Progenitor cell of endocrine pancreas (in vitro differentiated cells): ENCODE results near the gene TTLL6. TPM values are rescaled to one million over a fixed set of nuclear protein-coding genes. Genes with fewer than 3 reads are reported as not detected.

Experiments used
- DNase-seq: peaks from one replicate; pipeline ENCODE4 v3.0.0; 2021; ENCODE audit warnings: low spot score; ENCODE audit not compliant: unreplicated experiment
- H3K27ac Mint-ChIP-seq: 2 replicates; pipeline ENCODE4 v1.8.0; 2021; ENCODE audit warnings: mild to moderate bottlenecking, moderate library complexity, mixed read lengths
- H3K27me3 Mint-ChIP-seq: 2 replicates; pipeline ENCODE4 v1.8.0; 2021; ENCODE audit warnings: mixed read lengths
- H3K36me3 Mint-ChIP-seq: 2 replicates; pipeline ENCODE4 v1.8.0; 2022; ENCODE audit warnings: mixed read lengths; ENCODE audit not compliant: insufficient read depth
- H3K4me1 Mint-ChIP-seq: 2 replicates; pipeline ENCODE4 v1.8.0; 2021; ENCODE audit warnings: low read depth, mixed read lengths
- H3K4me3 Mint-ChIP-seq: 2 replicates; pipeline ENCODE4 v1.8.0; 2021; ENCODE audit warnings: low read depth, mild to moderate bottlenecking, moderate library complexity, mixed read lengths
- H3K9me3 Mint-ChIP-seq: 2 replicates; pipeline ENCODE4 v1.8.0; 2021; ENCODE audit warnings: low read depth, mixed read lengths
- total RNA-seq: library from RNA; stranded (reverse); gene quantifications from 2 replicates; pipeline ENCODE4 v1.2.1, GENCODE V29; 2021
- TF ChIP-seq, protein P1 (sequence below): fragments of 200-600 bp; sonication (generic); IDR thresholded peaks from one replicate; pipeline ENCODE4 v1.5.0; 2021; ENCODE audit warnings: antibody characterized with exemption, mild to moderate bottlenecking; ENCODE audit not compliant: unreplicated experiment

Gene TTLL6
- total RNA-seq, 1 donor from 2014 or later = 4.0 TPM

DNA sequence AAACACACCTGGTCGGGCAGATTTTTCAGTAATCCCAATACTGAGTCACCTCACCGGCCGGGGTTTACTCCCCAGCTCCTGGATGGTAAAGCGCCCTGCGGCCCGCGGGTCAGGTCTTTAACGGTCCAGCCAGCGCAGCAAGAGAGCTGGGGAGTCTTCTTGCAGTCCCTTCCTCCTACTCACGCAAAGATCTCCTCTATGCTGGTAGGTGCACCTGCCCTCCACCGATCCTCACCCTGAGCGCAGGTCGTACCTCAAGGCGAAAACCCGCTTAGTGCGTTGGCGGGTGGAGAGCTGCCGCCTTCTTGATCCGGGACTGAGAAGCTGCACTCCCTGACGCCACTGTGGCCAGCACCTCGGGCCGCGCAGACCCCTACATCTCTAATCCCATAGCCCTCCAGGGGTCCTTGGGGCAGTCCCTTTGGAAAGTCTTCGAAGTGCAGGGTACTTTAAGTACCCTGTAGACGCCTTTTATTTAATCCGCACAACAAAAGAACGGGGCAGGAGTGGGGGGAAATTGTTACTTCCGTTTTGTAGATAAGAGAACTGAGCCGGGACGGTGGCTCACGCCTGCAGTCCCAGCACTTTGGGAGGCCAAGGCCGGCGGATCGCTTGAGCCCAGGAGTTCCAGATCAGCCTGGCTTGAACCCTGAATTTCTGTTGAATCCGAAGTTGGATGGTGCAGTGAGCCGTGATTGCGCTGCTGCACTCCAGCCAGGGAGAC lies 78.1 kb downstream of the TTLL6 start:
- DNase-seq = no peak
- TF ChIP-seq, protein P1, sequence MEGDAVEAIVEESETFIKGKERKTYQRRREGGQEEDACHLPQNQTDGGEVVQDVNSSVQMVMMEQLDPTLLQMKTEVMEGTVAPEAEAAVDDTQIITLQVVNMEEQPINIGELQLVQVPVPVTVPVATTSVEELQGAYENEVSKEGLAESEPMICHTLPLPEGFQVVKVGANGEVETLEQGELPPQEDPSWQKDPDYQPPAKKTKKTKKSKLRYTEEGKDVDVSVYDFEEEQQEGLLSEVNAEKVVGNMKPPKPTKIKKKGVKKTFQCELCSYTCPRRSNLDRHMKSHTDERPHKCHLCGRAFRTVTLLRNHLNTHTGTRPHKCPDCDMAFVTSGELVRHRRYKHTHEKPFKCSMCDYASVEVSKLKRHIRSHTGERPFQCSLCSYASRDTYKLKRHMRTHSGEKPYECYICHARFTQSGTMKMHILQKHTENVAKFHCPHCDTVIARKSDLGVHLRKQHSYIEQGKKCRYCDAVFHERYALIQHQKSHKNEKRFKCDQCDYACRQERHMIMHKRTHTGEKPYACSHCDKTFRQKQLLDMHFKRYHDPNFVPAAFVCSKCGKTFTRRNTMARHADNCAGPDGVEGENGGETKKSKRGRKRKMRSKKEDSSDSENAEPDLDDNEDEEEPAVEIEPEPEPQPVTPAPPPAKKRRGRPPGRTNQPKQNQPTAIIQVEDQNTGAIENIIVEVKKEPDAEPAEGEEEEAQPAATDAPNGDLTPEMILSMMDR = no peak

GRCh38 chr17:48738424-48738802 lies 78.6 kb downstream of the TTLL6 start:
- DNase-seq = no peak
- H3K4me3 Mint-ChIP-seq = no peak overlapping the region
- H3K4me1 Mint-ChIP-seq = peaks cover 2% of the 10 kb centered on the region
- H3K27me3 Mint-ChIP-seq = peaks cover 98% of the 10 kb centered on the region
- no peaks in the 10 kb centered on the region for H3K36me3 Mint-ChIP-seq
- TF ChIP-seq, protein P1 = no peak
- H3K9me3 Mint-ChIP-seq = no peaks in the 10 kb centered on the region
- H3K27ac Mint-ChIP-seq = no peak overlapping the region

More for the DNA sequence above, 78.1 kb downstream of the TTLL6 start:
- peaks cover 98% of the 10 kb centered on the region for H3K27me3 Mint-ChIP-seq
- H3K9me3 Mint-ChIP-seq = no peaks in the 10 kb centered on the region
- no peak overlapping the region for H3K27ac Mint-ChIP-seq
- no peaks in the 10 kb centered on the region for H3K4me1 Mint-ChIP-seq
- H3K36me3 Mint-ChIP-seq = no peaks in the 10 kb centered on the region
- no peak overlapping the region for H3K4me3 Mint-ChIP-seq

DNA sequence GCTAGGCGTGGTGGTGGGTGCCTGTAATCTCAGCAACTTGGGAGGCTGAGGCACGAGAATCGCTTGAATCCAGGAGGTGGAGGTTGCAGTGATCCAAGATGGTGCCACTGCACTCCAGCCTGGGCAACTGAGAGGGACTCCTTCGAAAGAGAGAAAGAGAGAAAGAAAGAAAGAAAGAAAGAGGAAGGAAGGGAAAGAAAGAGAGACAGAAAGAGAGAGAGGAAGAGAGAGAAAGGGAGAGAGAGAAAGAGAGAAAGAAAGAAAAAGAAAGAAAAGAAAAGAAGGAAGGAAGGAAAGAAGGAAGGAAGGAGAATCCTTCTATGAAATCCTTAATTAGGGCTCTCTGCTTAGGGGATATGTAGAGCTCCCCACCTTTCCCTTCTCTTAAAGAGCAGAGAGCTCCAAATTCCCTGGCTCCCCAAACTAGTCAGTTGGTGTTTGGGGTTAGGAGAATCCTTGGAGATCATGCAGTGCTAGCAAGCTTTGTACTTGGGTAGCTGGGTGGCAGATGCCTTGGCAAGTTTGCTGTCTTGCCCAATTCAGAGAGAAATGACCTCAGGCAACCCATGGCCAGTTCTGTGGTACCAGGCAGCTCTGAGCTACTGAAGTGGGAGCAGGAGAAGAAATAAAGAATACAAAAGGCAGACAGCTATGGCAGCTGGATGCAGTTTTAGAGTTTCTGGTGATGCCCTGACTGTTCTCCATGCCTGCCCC lies 79.5 kb downstream of the TTLL6 start:
- Mint-ChIP-seq H3K4me1 (peaks cover 3% of the 10 kb centered on the region), H3K4me3 (no peak overlapping the region), H3K36me3 (no peaks in the 10 kb centered on the region), H3K27ac (no peak overlapping the region), H3K9me3 (no peaks in the 10 kb centered on the region), H3K27me3 (peaks cover 96% of the 10 kb centered on the region)
- TF ChIP-seq, protein P1 = no peak
- no peak for DNase-seq

DNA sequence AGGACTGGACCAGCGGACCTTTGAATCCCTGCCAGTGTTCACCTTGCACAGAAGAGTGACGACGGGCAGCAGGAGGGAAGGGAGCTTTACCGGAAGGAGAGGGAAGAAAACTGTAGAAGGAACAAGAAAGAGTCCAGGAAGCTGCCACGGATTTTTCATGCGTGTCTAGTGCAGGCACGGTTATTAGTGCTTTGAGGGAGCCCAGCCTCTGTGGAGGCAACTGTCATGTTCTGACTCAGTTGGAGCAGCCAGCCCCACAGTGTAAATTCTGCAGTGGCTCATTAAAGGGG lies 82.0 kb downstream of the TTLL6 start:
- no peaks in the 10 kb centered on the region for H3K9me3 Mint-ChIP-seq
- H3K27ac Mint-ChIP-seq = no peak overlapping the region
- no peak overlapping the region for H3K4me3 Mint-ChIP-seq

GRCh38 chr17:48734333-48735061 lies 82.5 kb downstream of the TTLL6 start:
- TF ChIP-seq, protein P1 = no peak
- Mint-ChIP-seq H3K4me3 (no peak overlapping the region), H3K27ac (no peak overlapping the region)

More for the DNA sequence above, 82.0 kb downstream of the TTLL6 start:
- TF ChIP-seq, protein P1 = no peak
- Mint-ChIP-seq H3K27me3 (peaks cover 98% of the 10 kb centered on the region), H3K36me3 (no peaks in the 10 kb centered on the region), H3K4me1 (peaks cover 3% of the 10 kb centered on the region)
- no peak for DNase-seq

More at GRCh38 chr17:48734333-48735061, 82.5 kb downstream of the TTLL6 start:
- DNase-seq = no peak
- no peaks in the 10 kb centered on the region for H3K9me3 Mint-ChIP-seq
- peaks cover 98% of the 10 kb centered on the region for H3K27me3 Mint-ChIP-seq
- H3K4me1 Mint-ChIP-seq = peaks cover 3% of the 10 kb centered on the region
- no peaks in the 10 kb centered on the region for H3K36me3 Mint-ChIP-seq
